Esophagus (tissue), 2 donors: ENCODE data around the gene UMPS. TPM values are rescaled to one million over a fixed set of nuclear protein-coding genes. Genes with fewer than 3 reads are reported as not detected.
"Not testable (repeated sequence)": the region's sequence is repeated elsewhere in the genome, so short reads cannot be mapped to it uniquely, and the experiment has no call there.

Experiments
- H3K27ac ChIP-seq, 2 donors: one replicate each; pipeline ENCODE4 v1.5.1; 2013; ENCODE audit warnings: low read depth in 2 of 2, mild to moderate bottlenecking in 2 of 2, inconsistent platforms in 1 of 2, low read length in 1 of 2, moderate library complexity in 1 of 2
- H3K27me3 ChIP-seq, 2 donors: one replicate each; pipeline ENCODE4 v1.6.1; 2013; ENCODE audit warnings: low read length in 2 of 2, control low read depth in 1 of 2, mild to moderate bottlenecking in 1 of 2; ENCODE audit not compliant: insufficient read depth in 2 of 2, control insufficient read depth in 1 of 2
- H3K36me3 ChIP-seq, 2 donors: one replicate each; pipeline ENCODE4 v1.6.1; 2013; ENCODE audit warnings: low read length in 1 of 2; ENCODE audit not compliant: control insufficient read depth in 2 of 2, insufficient read depth in 2 of 2
- H3K4me1 ChIP-seq, 2 donors: one replicate each; pipeline ENCODE4 v1.6.1; 2013; ENCODE audit warnings: low read length in 1 of 2; ENCODE audit not compliant: control insufficient read depth in 2 of 2, insufficient read depth in 2 of 2
- H3K4me3 ChIP-seq, 2 donors: one replicate each; pipeline ENCODE4 v1.5.1; 2013; ENCODE audit warnings: low read length in 2 of 2, mild to moderate bottlenecking in 2 of 2, low read depth in 1 of 2, moderate library complexity in 1 of 2
- H3K9me3 ChIP-seq, 2 donors: one replicate each; pipeline ENCODE4 v1.6.1; 2013; ENCODE audit warnings: mild to moderate bottlenecking in 2 of 2, low read depth in 1 of 2, low read length in 1 of 2, moderate library complexity in 1 of 2; ENCODE audit not compliant: control insufficient read depth in 2 of 2, insufficient read depth in 1 of 2
- WGBS, 2 donors: extraction: QIAGEN DNeasy Blood & Tissue Kit; methylation state at CpG; one replicate each; pipeline ENCODE4 v1.1.7; 2013; 5-methylcytosine and 5-hydroxymethylcytosine counted together
- polyA plus RNA-seq, 2 donors: library from polyadenylated mRNA; stranded (reverse); fragments of 200-250 nt; gene quantifications; one replicate each; pipeline ENCODE4 v1.2.3, GENCODE V29; 2013
- donor health status: healthy with polysubstance abuse.
- donor health status: Bipolar disorder and iron deficiency.

The UMPS gene
- polyA plus RNA-seq, 2 donors = 9.9 to 26.1 TPM

GRCh38 chr3:124702950-124703349, 27.3 kb upstream of the UMPS start:
- H3K36me3 ChIP-seq = no peaks in the 10 kb centered on the region
- H3K4me1 ChIP-seq = no peaks in the 10 kb centered on the region
- H3K4me3 ChIP-seq = no peak overlapping the region
- H3K9me3 ChIP-seq = no peaks in the 10 kb centered on the region
- WGBS, 2 donors = 78 to 88% methylated on average over 7 of the region's 7 CpGs
- H3K27me3 ChIP-seq = no peaks in the 10 kb centered on the region
- H3K27ac ChIP-seq = no peak overlapping the region

GRCh38 chr3:124705552-124705951, 24.7 kb upstream of the UMPS start:
- no peaks in the 10 kb centered on the region for H3K4me1 ChIP-seq
- H3K27ac ChIP-seq = no peak overlapping the region
- H3K9me3 ChIP-seq = no peaks in the 10 kb centered on the region
- H3K4me3 ChIP-seq = no peak overlapping the region
- WGBS, 2 donors = 84 to 94% methylated on average over 1 of the region's 1 CpG
- H3K36me3 ChIP-seq = no peaks in the 10 kb centered on the region
- H3K27me3 ChIP-seq = no peaks in the 10 kb centered on the region

- not testable (repeated sequence) for H3K36me3 ChIP-seq, H3K4me1 ChIP-seq
- 85 to 88% methylated on average over 2 of the region's 2 CpGs for WGBS, 2 donors
Observed at GRCh38 chr3:124707223-124707622, 23.0 kb upstream of the UMPS start.

GRCh38 chr3:124707656-124708062, 22.6 kb upstream of the UMPS start:
- H3K4me1 ChIP-seq = no peaks in the 10 kb centered on the region
- no peaks in the 10 kb centered on the region for H3K9me3 ChIP-seq
- no peaks in the 10 kb centered on the region for H3K27me3 ChIP-seq
- H3K27ac ChIP-seq = no peak overlapping the region
- no peak overlapping the region for H3K4me3 ChIP-seq
- WGBS, 2 donors = 40 to 63% methylated on average over 1 of the region's 1 CpG
- no peaks in the 10 kb centered on the region for H3K36me3 ChIP-seq

More at GRCh38 chr3:124707223-124707622, 23.0 kb upstream of the UMPS start:
- H3K9me3 ChIP-seq, H3K27me3 ChIP-seq, H3K27ac ChIP-seq, H3K4me3 ChIP-seq: not testable (repeated sequence)

- Histone ChIP-seq H3K4me1 (no peaks in the 10 kb centered on the region), H3K4me3 (no peak overlapping the region), H3K27me3 (no peaks in the 10 kb centered on the region), H3K36me3 (no peaks in the 10 kb centered on the region), H3K27ac (no peak overlapping the region), H3K9me3 (no peaks in the 10 kb centered on the region)
- 68 to 79% methylated on average over 11 of the region's 11 CpGs for WGBS, 2 donors
Observed at GRCh38 chr3:124714223-124714853, 15.9 kb upstream of the UMPS start.

GRCh38 chr3:124722589-124722988, 7.7 kb upstream of the UMPS start:
- Histone ChIP-seq H3K36me3 (no peaks in the 10 kb centered on the region), H3K27ac (no peak overlapping the region), H3K4me1 (no peaks in the 10 kb centered on the region), H3K4me3 (no peak overlapping the region), H3K27me3 (no peaks in the 10 kb centered on the region), H3K9me3 (no peaks in the 10 kb centered on the region)
- 77 to 78% methylated on average over 2 of the region's 2 CpGs for WGBS, 2 donors

- peaks cover 0 to 4% of the 10 kb centered on the region in 2 donors for H3K36me3 ChIP-seq
- H3K4me1 ChIP-seq = peaks cover 2 to 4% of the 10 kb centered on the region in 2 donors
- peak overlapping the region in 1 of 2 donors; percentile 77 for H3K27ac ChIP-seq
- no peaks in the 10 kb centered on the region for H3K27me3 ChIP-seq
- H3K9me3 ChIP-seq = no peaks in the 10 kb centered on the region
- peak overlapping the region; percentile 83 to 98 for H3K4me3 ChIP-seq
- WGBS, 2 donors = 8 to 12% methylated on average over 13 of the region's 13 CpGs
Observed at GRCh38 chr3:124730941-124731297, 667 bp downstream of the UMPS start.

GRCh38 chr3:124731760-124732159, 1.5 kb downstream of the UMPS start:
- peaks cover 2 to 4% of the 10 kb centered on the region in 2 donors for H3K4me1 ChIP-seq
- no peaks in the 10 kb centered on the region for H3K27me3 ChIP-seq
- peaks cover 0 to 5% of the 10 kb centered on the region in 2 donors for H3K36me3 ChIP-seq
- no peaks in the 10 kb centered on the region for H3K9me3 ChIP-seq
- H3K27ac ChIP-seq = no peak overlapping the region
- 62 to 68% methylated on average over 4 of the region's 4 CpGs for WGBS, 2 donors
- H3K4me3 ChIP-seq = no peak overlapping the region

GRCh38 chr3:124741027-124741426, 10.8 kb downstream of the UMPS start:
- no peaks in the 10 kb centered on the region for H3K27me3 ChIP-seq
- H3K27ac ChIP-seq = no peak overlapping the region
- WGBS, 2 donors = 74 to 84% methylated on average over 6 of the region's 6 CpGs
- H3K4me3 ChIP-seq = no peak overlapping the region
- no peaks in the 10 kb centered on the region for H3K9me3 ChIP-seq
- peaks cover under 1 to 5% of the 10 kb centered on the region in 2 donors for H3K36me3 ChIP-seq
- H3K4me1 ChIP-seq = peaks cover 0 to 3% of the 10 kb centered on the region in 2 donors

GRCh38 chr3:124745756-124746155, 15.5 kb downstream of the UMPS start:
- Histone ChIP-seq H3K9me3 (no peaks in the 10 kb centered on the region), H3K4me1 (peaks cover 0 to 4% of the 10 kb centered on the region in 2 donors), H3K27me3 (no peaks in the 10 kb centered on the region), H3K36me3 (peaks cover 4 to 7% of the 10 kb centered on the region in 2 donors), H3K4me3 (no peak overlapping the region), H3K27ac (peak overlapping the region in 1 of 2 donors; percentile 61)
- WGBS, 2 donors = 77 to 79% methylated on average over 6 of the region's 6 CpGs
